HS-27A (cell line): ENCODE measurements around the gene MYNN.
"Not testable (repeated sequence)": the region's sequence is repeated elsewhere in the genome, so short reads cannot be mapped to it uniquely, and the experiment has no call there.

ENCODE experiments used
- DNase-seq: peaks from one replicate; pipeline ENCODE4 v3.0.0-alpha.2; 2012; ENCODE audit warnings: low read depth, missing footprints

MYNN gene

GRCh38 chr3:169772897-169773816, at the start of gene MYNN:
Gene MYNN, plus strand, starts transcription at chr3:169773396. Its CDS starts 900 bp downstream, at chr3:169774296.
- peak; percentile 83 for DNase-seq

GRCh38 chr3:169731857-169732256, 41.3 kb upstream of the MYNN start:
- not testable (repeated sequence) for DNase-seq

- no peak for DNase-seq
Observed at GRCh38 chr3:169739067-169739466, 34.1 kb upstream of the MYNN start.

- DNase-seq: no peak
Observed at GRCh38 chr3:169744366-169745054, 28.7 kb upstream of the MYNN start.

- no peak for DNase-seq
Observed at GRCh38 chr3:169746924-169747323, 26.3 kb upstream of the MYNN start.

GRCh38 chr3:169748670-169749069, 24.5 kb upstream of the MYNN start:
- DNase-seq: no peak

- no peak for DNase-seq
Observed at GRCh38 chr3:169750665-169751064, 22.5 kb upstream of the MYNN start.

- DNase-seq: no peak
Observed at GRCh38 chr3:169751875-169752274, 21.3 kb upstream of the MYNN start.

GRCh38 chr3:169754711-169755110, 18.5 kb upstream of the MYNN start:
- DNase-seq: no peak

- DNase-seq: no peak
Observed at GRCh38 chr3:169755488-169755887, 17.7 kb upstream of the MYNN start.

- DNase-seq: no peak
Observed at GRCh38 chr3:169758359-169758994, 14.7 kb upstream of the MYNN start.

GRCh38 chr3:169759256-169759655, 13.9 kb upstream of the MYNN start:
- no peak for DNase-seq

- DNase-seq: no peak
Observed at GRCh38 chr3:169760479-169760878, 12.7 kb upstream of the MYNN start.

GRCh38 chr3:169764312-169764881, 8.8 kb upstream of the MYNN start:
- no peak for DNase-seq

GRCh38 chr3:169764882-169765612, 8.1 kb upstream of the MYNN start, which contains the start of gene TERC:
Gene TERC, minus strand, starts transcription at chr3:169765060.
- no peak for DNase-seq

GRCh38 chr3:169769287-169770181, 3.7 kb upstream of the MYNN start, which contains the start of gene ACTRT3:
Gene ACTRT3, minus strand, starts transcription at chr3:169769561. Its CDS starts 41 bp downstream, at chr3:169769520.
- no peak for DNase-seq

- DNase-seq: peak; percentile 85
Observed at GRCh38 chr3:169771497-169772304, 1.5 kb upstream of the MYNN start.

GRCh38 chr3:169772305-169772896, 795 bp upstream of the MYNN start:
- peak; percentile 79 for DNase-seq

- DNase-seq: no peak
Observed at GRCh38 chr3:169774186-169774585, 990 bp downstream of the MYNN start.
